IMR-90 (cell line): ENCODE measurements around the gene TBX3. TPM values are rescaled to one million over a fixed set of nuclear protein-coding genes. Genes with fewer than 3 reads are reported as not detected.

Experiments used
- ATAC-seq: fragments of 200-7000 bp; cut with Tn5 transposase; 2 replicates; pipeline ENCODE4 v1.9.1; 2020; ENCODE audit warnings: low read depth, mild to moderate bottlenecking, moderate library complexity
- BruUV-seq: library from RNA; stranded (reverse); fragments of 400-500 nt; replicated peaks from 2 replicates; lab custom pipeline; 2021; lab: Mats Ljungman, UMichigan
- CTCF ChIA-PET: fragments of 300-600 bp; formaldehyde crosslinking; extraction: SDS; loops from one replicate; lab custom pipeline; 2021; ENCODE audit warnings: antibody characterized with exemption; lab: Yijun Ruan, JAX
- POLR2A ChIA-PET: fragments of 300-600 bp; sonication (Branson Sonifier 250); formaldehyde crosslinking; loops from one replicate; lab custom pipeline; 2022; ENCODE audit warnings: antibody characterized with exemption; ENCODE audit not compliant: unreplicated experiment; lab: Charles Lee
- DNase-seq: peaks from one replicate; pipeline ENCODE4 v3.0.0; 2013
- H2AFZ ChIP-seq: replicated peaks from 2 replicates; pipeline ENCODE3; 2013; ENCODE audit warnings: low read length, mild to moderate bottlenecking; ENCODE audit not compliant: poor library complexity
- H2AK5ac ChIP-seq: 2 replicates; pipeline ENCODE4 v1.6.1; 2013; ENCODE audit warnings: low read depth, low read length, inconsistent platforms
- H2AK9ac ChIP-seq: replicated peaks from 2 replicates; pipeline ENCODE3; 2013; ENCODE audit warnings: mild to moderate bottlenecking, low read depth, low read length, moderate library complexity; ENCODE audit not compliant: poor library complexity
- H2BK120ac ChIP-seq: 2 replicates; pipeline ENCODE4 v1.6.1; 2013; ENCODE audit warnings: low read depth, low read length, inconsistent platforms
- H2BK15ac ChIP-seq: 3 replicates; pipeline ENCODE4 v1.6.1; 2013; ENCODE audit warnings: low read depth, low read length, inconsistent platforms
- H2BK20ac ChIP-seq: 2 replicates; pipeline ENCODE4 v1.6.1; 2013; ENCODE audit warnings: low read depth, mild to moderate bottlenecking, inconsistent platforms, low read length, moderate library complexity
- H2BK5ac ChIP-seq: 2 replicates; pipeline ENCODE4 v1.6.1; 2013; ENCODE audit warnings: mild to moderate bottlenecking, low read depth, low read length, inconsistent platforms; ENCODE audit not compliant: poor library complexity, severe bottlenecking
- H3K14ac ChIP-seq: replicated peaks from 2 replicates; pipeline ENCODE4 v1.6.1; 2013; ENCODE audit warnings: low read depth, low read length, inconsistent platforms
- H3K18ac ChIP-seq: 2 replicates; pipeline ENCODE4 v1.6.1; 2013; ENCODE audit warnings: low read depth, low read length, control low read depth
- H3K23ac ChIP-seq: 2 replicates; pipeline ENCODE4 v1.6.1; 2013; ENCODE audit warnings: low read depth, low read length, inconsistent platforms
- H3K27ac ChIP-seq: 2 replicates; pipeline ENCODE4 v1.5.1; 2013; ENCODE audit warnings: mild to moderate bottlenecking, control low read depth, low read length; ENCODE audit not compliant: insufficient read depth
- H3K27me3 ChIP-seq: 2 replicates; pipeline ENCODE4 v1.6.1; 2013; ENCODE audit warnings: low read length; ENCODE audit not compliant: control insufficient read depth, insufficient read depth
- H3K36me3 ChIP-seq: 2 replicates; pipeline ENCODE4 v1.6.1; 2013; ENCODE audit warnings: low read length, mixed read lengths; ENCODE audit not compliant: control insufficient read depth, insufficient read depth
- H3K4ac ChIP-seq: 2 replicates; pipeline ENCODE4 v1.6.1; 2013; ENCODE audit warnings: low read depth, low read length, inconsistent platforms
- H3K4me1 ChIP-seq: 2 replicates; pipeline ENCODE4 v1.6.1; 2013; ENCODE audit warnings: low read length, mixed read lengths; ENCODE audit not compliant: control insufficient read depth, insufficient read depth
- H3K4me2 ChIP-seq: 2 replicates; pipeline ENCODE4 v1.6.1; 2013; ENCODE audit warnings: low read depth, mild to moderate bottlenecking, control low read depth, low read length, moderate library complexity
- H3K4me3 ChIP-seq: 2 replicates; pipeline ENCODE4 v1.5.1; 2013; ENCODE audit warnings: low read depth, mild to moderate bottlenecking, control low read depth, low read length, moderate library complexity; ENCODE audit not compliant: insufficient read depth
- H3K56ac ChIP-seq: 2 replicates; pipeline ENCODE4 v1.6.1; 2013; ENCODE audit warnings: low read length, inconsistent platforms; ENCODE audit not compliant: insufficient read depth; ENCODE audit errors: extremely low read depth
- H3K79me1 ChIP-seq, 2 experiments: 2 replicates each; pipeline ENCODE4 v1.6.1; 2013; ENCODE audit warnings: low read length in 2 of 2, inconsistent platforms in 1 of 2, low read depth in 1 of 2
- H3K9ac ChIP-seq: 2 replicates; pipeline ENCODE4 v1.6.1; 2013; ENCODE audit warnings: low read depth, low read length, control low read depth
- H3K9me1 ChIP-seq: 2 replicates; pipeline ENCODE4 v1.6.1; 2013; ENCODE audit warnings: low read length, inconsistent platforms; ENCODE audit not compliant: insufficient read depth
- H3K9me3 ChIP-seq: 2 replicates; pipeline ENCODE4 v1.6.1; 2013; ENCODE audit warnings: low read length; ENCODE audit not compliant: control insufficient read depth, insufficient read depth
- H4K20me1 ChIP-seq: 2 replicates; pipeline ENCODE4 v1.6.1; 2013; ENCODE audit warnings: low read length, inconsistent platforms; ENCODE audit not compliant: insufficient read depth
- H4K5ac ChIP-seq: 2 replicates; pipeline ENCODE4 v1.6.1; 2013; ENCODE audit warnings: mild to moderate bottlenecking, low read depth, low read length, control low read depth
- H4K8ac ChIP-seq, 2 experiments: 2 replicates each; pipeline ENCODE4 v1.6.1; 2013; ENCODE audit warnings: low read depth in 2 of 2, low read length in 2 of 2, control low read depth in 1 of 2, inconsistent platforms in 1 of 2
- H4K91ac ChIP-seq: 2 replicates; pipeline ENCODE4 v1.6.1; 2013; ENCODE audit warnings: low read depth, low read length, inconsistent platforms; ENCODE audit not compliant: insufficient read depth
- CEBPB ChIP-seq: IDR thresholded peaks from 2 replicates; pipeline ENCODE4 v1.6.1; 2012; ENCODE audit warnings: low read depth, low read length, improper control_type of control experiment
- CHD1 ChIP-seq: IDR thresholded peaks from 2 replicates; pipeline ENCODE4 v1.6.1; 2012; ENCODE audit warnings: low read depth, low read length, improper control_type of control experiment
- MXI1 ChIP-seq: IDR thresholded peaks from 2 replicates; pipeline ENCODE4 v1.6.1; 2012; ENCODE audit warnings: low read depth, mild to moderate bottlenecking, low read length, moderate library complexity, borderline replicate concordance
- NFE2L2 ChIP-seq: fragments of 150-350 bp; IDR thresholded peaks from 2 replicates; pipeline ENCODE4 v1.6.1; 2016; ENCODE audit warnings: low read depth, mild to moderate bottlenecking, low read length
- RFX5 ChIP-seq: IDR thresholded peaks from 2 replicates; pipeline ENCODE4 v1.8.0; 2012; ENCODE audit warnings: low read depth, mild to moderate bottlenecking, low read length, moderate library complexity
- SMC3 ChIP-seq: fragments of 150-350 bp; IDR thresholded peaks from 2 replicates; pipeline ENCODE4 v1.6.1; 2016; ENCODE audit warnings: low read depth, mild to moderate bottlenecking, antibody characterized with exemption, low read length, moderate library complexity
- WGBS, 2 experiments: methylation state at CpG; one replicate each; pipeline versions ENCODE4 v1.1.5 to v1.1.7; 2013; ENCODE audit warnings: missing lambda C conversion rate in 2 of 2; ENCODE audit not compliant: insufficient read length in 1 of 2; ENCODE audit errors: extremely low coverage in 2 of 2; 5-methylcytosine and 5-hydroxymethylcytosine counted together
- dilution Hi-C: fragments of 300-500 bp; cut with HindIII; formaldehyde crosslinking; loops from one replicate; pipeline ENCODE4 v1.14.3; 2018; ENCODE audit warnings: low sequenced_read_pairs; ENCODE audit not compliant: unreplicated experiment
- in situ Hi-C: fragments of 300-500 bp; cut with MboI; formaldehyde crosslinking; loops from 3 replicates; pipeline ENCODE4 v1.14.3; 2019; ENCODE audit warnings: low sequenced_read_pairs, inconsistent platforms, mixed read lengths
- intact Hi-C: fragments of 100-400 bp; cut with micrococcal nuclease; formaldehyde crosslinking; loops from 2 replicates; pipeline ENCODE4 v1.10.0; 2022
- polyA plus RNA-seq, 3 experiments: library from polyadenylated mRNA; depleted of rRNA; stranded (reverse); fragments of >200 nt; gene quantifications; 2 replicates each; pipeline ENCODE4 v1.2.3, GENCODE V29; 2012; ENCODE audit warnings: low replicate concordance in 1 of 3
- total RNA-seq: library from RNA; depleted of rRNA; stranded (reverse); fragments of >200 nt; gene quantifications from 2 replicates; pipeline ENCODE4 v1.2.3, GENCODE V29; 2012
- TF ChIP-seq, protein P1 (sequence below): conservative IDR thresholded peaks from 2 replicates; pipeline ENCODE4 v1.5.1; 2012; ENCODE audit warnings: mild to moderate bottlenecking, low read depth, low read length, improper control_type of control experiment

Gene TBX3
- total and polyA plus RNA-seq, 2 of the 4 experiments (the other 2 are of a cell fraction), result 15.8 to 44.9 TPM

DNA sequence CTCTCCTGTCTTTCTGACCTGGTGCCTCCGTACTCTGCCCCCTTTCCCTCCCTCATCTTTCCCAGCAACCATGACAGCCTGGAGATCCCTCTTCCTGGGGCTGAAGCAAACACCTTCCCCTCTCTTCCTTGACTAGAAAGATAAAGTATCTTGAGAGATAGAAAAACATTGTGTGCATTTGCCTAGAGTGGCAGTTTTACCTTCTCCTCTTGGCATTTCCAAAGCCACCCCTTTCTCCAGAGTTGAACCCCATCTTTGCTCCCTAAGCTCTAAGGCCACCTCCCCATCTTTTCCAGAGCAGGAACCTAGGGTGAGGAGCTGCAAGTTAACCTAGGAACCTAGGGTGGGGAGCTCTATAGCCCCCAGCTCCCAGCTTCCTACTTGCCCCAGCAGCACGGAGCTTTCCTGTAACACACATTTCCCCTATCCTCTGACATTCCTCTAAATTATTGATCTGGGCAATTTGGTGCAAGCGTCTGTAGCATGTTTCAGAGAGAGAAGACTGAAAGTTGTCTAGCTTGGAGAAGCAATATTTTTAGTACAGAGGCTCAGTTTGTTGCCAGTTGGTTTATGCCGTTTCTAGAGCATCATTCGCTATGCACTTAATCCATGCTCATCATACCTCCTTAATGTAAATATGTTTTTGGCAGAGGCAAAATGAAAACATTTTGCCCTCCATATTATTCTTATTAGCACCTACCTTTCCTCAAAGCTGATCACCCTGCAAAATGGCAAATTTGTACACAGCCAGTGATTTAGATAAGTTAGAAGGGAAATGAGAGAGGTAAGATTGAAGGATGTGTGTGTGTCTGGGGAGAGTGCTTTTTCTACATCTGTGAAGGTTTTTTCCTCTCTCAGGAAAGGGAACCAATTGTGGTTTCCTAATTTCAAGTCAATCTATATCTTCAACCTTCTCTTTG lies 5.4 kb upstream of the TBX3 start:
- ChIA-PET POLR2A (interaction anchor here (0.7 kb wide), 1 partner anchor 694 kb away, joined by 4 read pairs; no protein-coding TSS in a partner anchor), CTCF (no interaction called here)
- H4K5ac ChIP-seq, result peak overlapping the region; percentile 10; the same call in 1 of the 2 replicates
- WGBS, 2 experiments, result no CpG with 5 or more reads among the region's 5 CpGs
- peak overlapping the region; percentile 59; the same call in 1 of the 2 replicates for H3K14ac ChIP-seq
- in situ Hi-C loops, result loop anchor here (5.0 kb wide), 4 partner anchors 73 to 653 kb away; no protein-coding TSS in a partner anchor
- peak overlapping the region; percentile 19; the same call in 1 of the 2 replicates for H3K4me2 ChIP-seq
- peak overlapping the region; percentile 12; the same call in 1 of the 2 replicates for H3K9ac ChIP-seq
- TF ChIP-seq RFX5, result no peak
- TF ChIP-seq NFE2L2, result no peak
- no peak for TF ChIP-seq CEBPB
- TF ChIP-seq CHD1, result no peak
- no peak for TF ChIP-seq MXI1
- TF ChIP-seq, protein P1, sequence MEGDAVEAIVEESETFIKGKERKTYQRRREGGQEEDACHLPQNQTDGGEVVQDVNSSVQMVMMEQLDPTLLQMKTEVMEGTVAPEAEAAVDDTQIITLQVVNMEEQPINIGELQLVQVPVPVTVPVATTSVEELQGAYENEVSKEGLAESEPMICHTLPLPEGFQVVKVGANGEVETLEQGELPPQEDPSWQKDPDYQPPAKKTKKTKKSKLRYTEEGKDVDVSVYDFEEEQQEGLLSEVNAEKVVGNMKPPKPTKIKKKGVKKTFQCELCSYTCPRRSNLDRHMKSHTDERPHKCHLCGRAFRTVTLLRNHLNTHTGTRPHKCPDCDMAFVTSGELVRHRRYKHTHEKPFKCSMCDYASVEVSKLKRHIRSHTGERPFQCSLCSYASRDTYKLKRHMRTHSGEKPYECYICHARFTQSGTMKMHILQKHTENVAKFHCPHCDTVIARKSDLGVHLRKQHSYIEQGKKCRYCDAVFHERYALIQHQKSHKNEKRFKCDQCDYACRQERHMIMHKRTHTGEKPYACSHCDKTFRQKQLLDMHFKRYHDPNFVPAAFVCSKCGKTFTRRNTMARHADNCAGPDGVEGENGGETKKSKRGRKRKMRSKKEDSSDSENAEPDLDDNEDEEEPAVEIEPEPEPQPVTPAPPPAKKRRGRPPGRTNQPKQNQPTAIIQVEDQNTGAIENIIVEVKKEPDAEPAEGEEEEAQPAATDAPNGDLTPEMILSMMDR, result no peak
- no peak for TF ChIP-seq SMC3
- H2AK9ac ChIP-seq, result peak overlapping the region; percentile 42
- DNase-seq, result no peak
- H3K4me1 ChIP-seq, result peaks cover 42% of the 10 kb centered on the region
- H2BK15ac ChIP-seq, result peak overlapping the region; percentile 17; the same call in 1 of the 3 replicates
- H2BK5ac ChIP-seq, result peak overlapping the region; percentile 11
- H3K23ac ChIP-seq, result peak overlapping the region; percentile 62; the same call in 1 of the 2 replicates
- peak overlapping the region; percentile 81 for H3K4ac ChIP-seq
- H3K27ac ChIP-seq, result no peak overlapping the region
- H2BK20ac ChIP-seq, result peak overlapping the region; percentile 59
- H4K20me1 ChIP-seq, result no peaks in the 10 kb centered on the region
- peaks cover 4% of the 10 kb centered on the region for H3K9me1 ChIP-seq
- H2AFZ ChIP-seq, result peak overlapping the region; percentile 22
- BruUV-seq, result no TSS peak
- no peaks in the 10 kb centered on the region for H3K27me3 ChIP-seq
- no peaks in the 10 kb centered on the region for H3K36me3 ChIP-seq
- H3K79me1 ChIP-seq, result peaks cover 21 to 63% of the 10 kb centered on the region in 2 experiments
- peak overlapping the region; percentile 17 to 59; a peak in 3 of 4 replicates for H4K8ac ChIP-seq
- peak overlapping the region; percentile 64 for H3K18ac ChIP-seq
- intact Hi-C loops, result no loop called here
- H3K9me3 ChIP-seq, result no peaks in the 10 kb centered on the region
- peak overlapping the region; percentile 63 for H4K91ac ChIP-seq
- H2BK120ac ChIP-seq, result peak overlapping the region; percentile 74
- H3K4me3 ChIP-seq, result no peak overlapping the region
- no peak overlapping the region for H3K56ac ChIP-seq
- ATAC-seq, result no peak
- H2AK5ac ChIP-seq, result peak overlapping the region; percentile 76
- dilution Hi-C loops, result no loop called here
